HG02885 (cell line): Measurements from ENCODE around the gene PRR16.
A peak's percentile ranks its signal among the peaks of the same experiment; 100 is the strongest.

ENCODE experiments used
- ATAC-seq: cut with Tn5 transposase; IDR thresholded peaks from one replicate; pipeline ENCODE4 v1.9.1; 2021; ENCODE audit warnings: mild to moderate bottlenecking; ENCODE audit not compliant: unreplicated experiment, poor library complexity

The PRR16 gene

GRCh38 chr5:120461251-120461650 lies 2.8 kb upstream of the PRR16 start:
- no peak for ATAC-seq

GRCh38 chr5:120463006-120463680 lies 957 bp upstream of the PRR16 start:
- no peak for ATAC-seq

- ATAC-seq, result peak; percentile 36
Observed at GRCh38 chr5:120464627-120465435, 731 bp downstream of the PRR16 start.

- no peak for ATAC-seq
Observed at GRCh38 chr5:120465436-120465961, 1.4 kb downstream of the PRR16 start.

- no peak for ATAC-seq
Observed at GRCh38 chr5:120466341-120467006, 2.4 kb downstream of the PRR16 start.

GRCh38 chr5:120471971-120472370 lies 7.9 kb downstream of the PRR16 start:
- ATAC-seq, result no peak

- no peak for ATAC-seq
Observed at GRCh38 chr5:120472911-120473310, 8.8 kb downstream of the PRR16 start.

GRCh38 chr5:120473332-120473731 lies 9.2 kb downstream of the PRR16 start:
- no peak for ATAC-seq

GRCh38 chr5:120476063-120476462 lies 12.0 kb downstream of the PRR16 start:
- ATAC-seq, result no peak

GRCh38 chr5:120479066-120479465 lies 15.0 kb downstream of the PRR16 start:
- no peak for ATAC-seq

GRCh38 chr5:120499876-120500563 lies 35.9 kb downstream of the PRR16 start:
- ATAC-seq, result no peak

GRCh38 chr5:120502531-120502930 lies 38.4 kb downstream of the PRR16 start:
- no peak for ATAC-seq

- no peak for ATAC-seq
Observed at GRCh38 chr5:120503341-120503740, 39.2 kb downstream of the PRR16 start.

GRCh38 chr5:120504057-120504456 lies 40.0 kb downstream of the PRR16 start:
- no peak for ATAC-seq

GRCh38 chr5:120507197-120507596 lies 43.1 kb downstream of the PRR16 start:
- ATAC-seq, result no peak

- no peak for ATAC-seq
Observed at GRCh38 chr5:120507800-120508463, 43.8 kb downstream of the PRR16 start.

GRCh38 chr5:120509053-120509452 lies 45.0 kb downstream of the PRR16 start:
- no peak for ATAC-seq

GRCh38 chr5:120510098-120510637 lies 46.1 kb downstream of the PRR16 start:
- ATAC-seq, result no peak

- no peak for ATAC-seq
Observed at GRCh38 chr5:120510994-120511686, 47.0 kb downstream of the PRR16 start.
